NCI-H1417 (cell line): ENCODE data around the gene POGLUT3.

ENCODE experiments used
- DNase-seq, 3 experiments: peaks; one replicate each; lab custom pipeline; 2025; lab: John Stamatoyannopoulos, UW

Gene POGLUT3, protein sequence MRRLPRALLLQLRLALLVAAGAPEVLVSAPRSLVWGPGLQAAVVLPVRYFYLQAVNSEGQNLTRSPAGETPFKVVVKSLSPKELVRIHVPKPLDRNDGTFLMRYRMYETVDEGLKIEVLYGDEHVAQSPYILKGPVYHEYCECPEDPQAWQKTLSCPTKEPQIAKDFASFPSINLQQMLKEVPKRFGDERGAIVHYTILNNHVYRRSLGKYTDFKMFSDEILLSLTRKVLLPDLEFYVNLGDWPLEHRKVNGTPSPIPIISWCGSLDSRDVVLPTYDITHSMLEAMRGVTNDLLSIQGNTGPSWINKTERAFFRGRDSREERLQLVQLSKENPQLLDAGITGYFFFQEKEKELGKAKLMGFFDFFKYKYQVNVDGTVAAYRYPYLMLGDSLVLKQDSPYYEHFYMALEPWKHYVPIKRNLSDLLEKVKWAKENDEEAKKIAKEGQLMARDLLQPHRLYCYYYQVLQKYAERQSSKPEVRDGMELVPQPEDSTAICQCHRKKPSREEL

DNA sequence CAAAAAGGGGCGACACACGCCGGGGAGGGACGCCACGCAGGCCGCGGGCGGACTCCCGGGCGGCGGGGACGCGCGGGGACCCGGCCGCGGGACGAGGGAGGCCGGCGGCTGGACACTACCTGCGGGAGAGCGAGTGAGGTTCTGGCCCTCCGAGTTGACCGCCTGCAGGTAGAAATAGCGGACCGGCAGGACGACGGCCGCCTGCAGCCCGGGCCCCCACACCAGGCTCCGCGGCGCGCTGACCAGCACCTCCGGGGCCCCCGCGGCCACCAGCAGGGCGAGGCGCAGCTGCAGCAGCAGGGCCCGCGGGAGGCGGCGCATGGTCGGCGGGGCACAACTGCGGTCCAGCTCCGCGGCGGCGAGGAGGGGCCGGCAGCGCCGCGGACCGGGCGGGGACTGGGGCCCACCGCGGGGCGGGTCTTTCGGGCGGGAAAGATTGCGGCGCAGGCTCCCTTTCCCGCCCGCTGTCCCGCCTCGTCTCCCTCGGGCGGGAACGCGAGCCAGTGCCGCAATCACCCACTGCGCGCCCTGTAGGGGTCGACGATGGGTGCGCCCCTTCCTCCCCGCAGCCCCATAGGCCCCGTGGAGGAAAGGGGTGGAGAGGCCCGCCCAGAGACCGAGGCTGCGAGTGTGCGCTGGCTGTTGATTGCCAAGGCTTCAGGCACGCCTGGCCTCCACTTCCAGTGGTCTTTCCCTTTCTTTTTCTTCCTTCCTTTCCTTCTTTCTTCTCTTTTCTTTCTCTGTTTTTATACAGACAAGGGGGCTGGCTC is at the start of gene POGLUT3:
Gene POGLUT3 (minus strand): TSS at position 339 of the 770 bp plus-strand sequence. CDS start 18 bp downstream, at position 321.
- DNase-seq: peak; percentile 12 to 91 (median 90)

DNA sequence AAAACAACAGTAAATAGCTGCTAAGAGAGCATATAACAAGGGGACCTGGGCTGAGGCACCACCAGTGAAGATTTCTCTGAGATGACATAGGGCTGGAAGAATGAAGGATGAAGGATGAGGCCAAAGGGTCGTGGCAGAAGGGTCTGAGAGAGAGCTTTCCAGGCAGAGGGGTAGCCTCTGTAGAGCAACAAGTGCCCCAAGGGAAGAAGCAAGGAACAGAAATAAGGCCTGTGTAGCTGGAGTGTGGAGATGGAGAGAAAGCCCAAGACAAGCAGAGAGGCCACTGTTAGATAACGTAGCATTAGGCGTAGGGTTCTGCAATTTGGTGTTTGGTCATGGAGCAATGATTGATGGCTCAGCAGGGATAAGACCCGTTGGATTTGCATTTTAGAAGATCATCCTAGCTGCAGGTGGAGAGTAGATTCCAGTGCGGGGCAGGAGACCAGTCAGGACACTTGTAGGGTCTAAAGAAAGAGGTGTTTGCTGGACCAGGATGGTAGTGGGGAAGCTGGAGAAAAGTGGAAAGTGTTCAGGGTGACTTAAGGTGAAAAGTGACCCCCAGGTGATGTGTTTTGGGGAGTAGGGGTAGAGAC is 47.8 kb upstream of the POGLUT3 start:
- DNase-seq: no peak

DNA sequence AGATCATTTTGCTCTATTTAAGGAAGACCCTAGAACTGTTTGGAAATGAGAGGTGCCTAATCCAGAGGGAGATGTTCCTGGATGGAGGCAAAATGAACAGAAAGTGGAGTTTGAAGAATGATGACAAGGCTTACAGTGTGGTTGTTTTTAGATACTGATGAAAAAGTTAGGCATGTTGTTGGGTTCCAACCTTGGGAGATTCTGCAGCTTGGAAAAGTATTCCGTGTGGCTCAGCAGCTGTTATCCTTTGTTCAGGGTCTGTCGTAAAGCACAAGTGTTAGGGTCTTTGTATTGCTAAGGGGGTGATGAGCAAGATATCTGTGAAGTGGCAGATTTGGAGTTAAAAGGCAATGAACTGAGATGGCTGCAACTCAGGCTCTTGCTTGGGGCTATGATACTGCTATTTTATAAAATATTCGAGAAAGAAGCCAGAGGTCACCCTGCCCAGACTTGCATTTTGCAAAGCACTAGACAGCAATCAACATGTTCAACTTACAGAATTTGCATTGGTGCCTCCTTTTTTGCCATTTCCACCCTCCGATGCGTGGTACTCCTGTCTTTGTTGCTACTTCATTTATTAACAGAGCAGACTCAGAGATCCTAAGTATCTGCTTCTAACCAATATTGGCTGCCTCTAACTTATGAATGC is 45.3 kb upstream of the POGLUT3 start:
- no peak for DNase-seq

DNA sequence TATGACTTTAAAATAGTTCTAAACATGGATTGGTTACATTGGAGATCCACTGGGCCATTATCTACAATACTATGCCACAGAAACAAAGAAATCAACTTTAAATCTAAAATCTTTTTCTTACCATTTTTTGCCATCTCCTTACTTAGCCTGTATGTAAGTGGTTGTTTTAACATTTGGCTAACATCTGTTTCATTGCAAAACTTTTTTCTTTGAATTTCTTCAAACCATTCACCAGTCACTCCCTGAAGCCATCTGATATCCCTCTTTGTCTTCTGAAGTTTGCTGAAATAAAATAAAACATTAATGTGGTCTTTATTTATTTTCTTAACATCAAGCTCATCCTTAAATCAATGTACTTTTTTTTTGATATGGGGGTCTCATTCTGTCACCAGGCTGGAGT is 43.3 kb upstream of the POGLUT3 start:
- no peak for DNase-seq

DNA sequence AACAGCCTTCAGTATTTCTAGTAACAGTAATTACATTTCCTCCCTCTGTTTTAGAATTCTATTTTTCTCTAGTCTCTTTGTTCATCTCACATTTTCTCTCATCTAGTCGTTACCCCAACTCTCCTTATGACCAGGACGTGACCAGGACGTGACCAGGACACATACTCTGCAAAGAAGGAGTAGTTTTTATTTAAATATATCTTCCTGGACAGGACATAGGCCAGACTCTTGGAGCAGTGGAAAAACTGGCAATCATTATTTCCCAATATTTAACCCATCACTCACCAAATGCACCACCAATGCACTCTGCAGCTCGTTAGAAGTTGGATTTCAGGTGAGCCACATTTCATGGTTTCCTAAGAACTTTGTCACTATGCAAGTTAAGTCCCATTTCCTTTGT is 40.3 kb upstream of the POGLUT3 start:
- DNase-seq: no peak

DNA sequence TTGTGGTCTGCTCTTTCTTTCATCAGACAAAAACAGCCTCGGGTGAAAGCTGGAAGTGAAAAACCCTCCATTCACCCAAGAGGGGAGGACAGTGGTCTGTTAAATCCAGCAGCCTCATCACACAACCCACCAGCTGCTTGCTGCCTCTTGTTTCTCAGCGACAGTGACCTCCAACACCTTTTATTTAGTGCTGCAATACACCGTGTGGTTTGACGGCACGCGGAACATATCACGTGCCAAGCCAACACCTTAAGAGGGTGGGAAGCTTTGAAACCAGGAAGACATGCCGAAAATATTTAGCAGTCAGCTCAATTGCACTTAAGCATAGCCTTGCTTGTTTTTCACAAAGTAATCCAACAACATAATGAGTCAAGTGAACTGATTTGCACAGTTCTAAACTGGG is 39.8 kb upstream of the POGLUT3 start:
- DNase-seq: peak in 1 of 3 experiments; percentile 52

DNA sequence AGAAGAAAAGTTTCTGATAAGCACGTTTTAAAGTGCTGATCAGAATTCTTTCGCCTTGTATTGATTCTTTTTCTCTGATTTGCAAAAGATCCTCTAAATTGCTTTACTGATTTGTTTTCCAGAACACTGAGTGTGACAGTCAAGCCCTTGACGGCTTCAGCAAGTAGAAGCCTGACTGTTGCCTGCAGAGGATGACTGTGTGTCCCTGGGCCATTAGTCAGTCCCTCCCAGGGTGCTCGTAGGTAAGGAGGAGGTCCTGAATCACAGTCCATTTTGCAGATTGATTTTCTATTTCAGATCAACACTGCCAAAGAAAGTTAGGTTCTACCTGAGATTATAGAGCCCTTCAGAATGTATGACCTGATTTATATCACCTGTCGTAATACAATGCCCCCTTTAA is 38.6 kb upstream of the POGLUT3 start:
- no peak for DNase-seq

DNA sequence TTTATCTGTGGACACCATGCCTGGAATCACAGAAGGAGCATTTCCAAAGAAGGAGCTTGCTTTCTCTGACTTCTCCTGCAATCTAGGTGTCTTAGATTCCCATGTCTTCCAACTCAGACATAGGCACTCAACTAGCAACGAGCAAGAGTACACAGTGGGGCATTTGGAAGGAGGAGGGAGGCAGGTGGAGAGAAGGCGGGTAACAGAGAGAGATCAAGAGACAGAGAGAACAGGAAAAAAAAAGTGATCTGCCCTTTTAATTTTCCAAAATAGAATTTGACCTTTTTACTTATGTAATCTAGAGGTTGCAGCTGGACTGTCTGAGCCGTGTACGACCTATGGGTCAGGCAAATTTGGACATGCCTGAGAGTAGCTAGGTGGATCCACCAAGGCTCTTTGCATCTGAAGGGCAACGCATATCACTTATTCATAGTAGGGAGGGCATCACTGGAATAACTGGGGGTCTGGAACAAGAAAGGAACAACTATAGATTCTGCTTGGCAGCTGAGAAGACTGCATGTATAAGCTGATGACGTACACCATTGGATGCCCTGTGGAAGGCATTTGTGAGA is 37.3 kb upstream of the POGLUT3 start:
- no peak for DNase-seq

DNA sequence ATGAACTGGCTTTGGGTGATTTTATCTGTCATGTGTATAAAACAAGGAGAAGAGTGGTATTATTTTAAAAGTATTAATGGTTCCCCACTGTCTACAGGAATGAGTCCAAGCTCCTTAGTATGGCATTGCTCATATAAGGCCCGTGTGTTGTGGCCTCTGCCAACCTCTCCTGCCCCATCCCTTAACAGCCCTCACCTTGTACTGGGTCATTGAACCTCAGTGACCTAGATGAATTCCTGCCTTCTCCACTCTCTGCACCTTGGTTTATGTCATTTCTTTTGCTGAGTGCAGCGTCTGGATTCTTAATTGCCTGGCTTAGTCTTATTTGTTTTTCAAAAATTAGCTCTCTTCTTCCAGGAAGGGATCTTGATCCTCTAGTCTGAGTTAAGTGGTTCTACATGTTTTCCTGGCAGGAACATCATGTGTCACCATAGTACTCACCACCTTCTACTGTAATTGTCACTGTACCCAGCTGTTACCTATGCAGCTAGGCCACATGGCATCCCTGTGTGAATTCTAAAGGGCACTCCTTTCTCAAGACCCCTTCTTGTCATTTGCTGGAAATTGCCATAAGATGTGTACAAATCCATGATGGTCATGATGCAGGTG is 36.2 kb upstream of the POGLUT3 start:
- DNase-seq: no peak

DNA sequence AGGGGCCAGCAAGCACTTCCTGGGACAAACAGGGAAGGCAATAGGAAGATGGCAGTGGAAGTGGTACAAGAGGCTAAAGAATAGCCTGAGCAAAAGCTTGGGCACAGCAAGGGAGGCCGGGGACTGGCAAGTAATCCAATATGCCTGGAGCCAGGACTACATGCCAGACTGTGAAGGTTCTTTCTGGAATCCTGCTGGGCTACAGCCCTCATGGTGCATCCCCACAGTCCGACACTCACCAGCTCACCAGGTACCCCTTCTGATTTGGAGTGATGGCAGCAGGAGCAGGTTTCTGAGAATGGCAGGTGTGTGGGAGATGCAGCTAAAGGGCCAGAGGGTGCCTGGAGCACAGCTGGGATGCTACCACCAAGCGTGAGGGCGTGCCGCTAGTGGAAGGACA is 32.2 kb upstream of the POGLUT3 start:
- no peak for DNase-seq

DNA sequence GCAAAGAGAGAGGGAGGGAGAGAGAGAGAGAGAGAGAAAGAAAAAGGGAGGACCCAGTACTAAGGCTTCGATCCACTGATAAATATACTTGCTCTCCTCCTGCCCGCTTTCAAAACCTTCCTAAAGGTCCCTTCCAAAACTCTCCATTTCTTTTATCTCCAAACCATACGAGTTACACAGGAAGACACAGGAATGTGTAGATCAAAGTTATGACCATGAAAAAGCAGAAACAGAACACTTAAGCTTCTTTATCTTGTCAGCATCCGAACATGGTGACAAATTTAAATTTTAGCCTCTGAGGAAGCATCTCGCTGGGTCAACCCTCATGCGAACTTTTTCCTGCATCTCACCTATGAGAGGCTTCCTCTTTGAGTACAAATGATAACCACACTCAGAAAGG is 29.2 kb upstream of the POGLUT3 start:
- DNase-seq: no peak

DNA sequence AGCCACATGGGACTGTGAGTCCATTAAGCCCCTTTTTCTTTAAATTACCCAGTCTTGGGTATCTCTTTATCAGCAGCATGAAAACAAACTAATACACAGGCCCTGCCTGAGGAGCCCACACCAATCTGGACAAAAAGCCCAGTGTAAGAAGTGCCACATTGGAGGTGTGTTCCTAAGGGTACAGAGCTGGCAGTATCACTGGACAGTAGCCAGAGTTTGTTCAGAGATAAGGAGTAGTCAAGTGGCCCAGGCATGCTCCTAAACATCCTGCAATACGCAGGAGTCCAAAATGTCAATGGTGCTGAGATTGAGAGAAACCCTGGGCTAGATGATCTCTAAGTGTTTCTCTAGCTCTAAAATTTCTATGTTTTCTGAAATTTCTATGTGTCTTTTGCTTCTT is 27.0 kb upstream of the POGLUT3 start:
- DNase-seq: no peak

DNA sequence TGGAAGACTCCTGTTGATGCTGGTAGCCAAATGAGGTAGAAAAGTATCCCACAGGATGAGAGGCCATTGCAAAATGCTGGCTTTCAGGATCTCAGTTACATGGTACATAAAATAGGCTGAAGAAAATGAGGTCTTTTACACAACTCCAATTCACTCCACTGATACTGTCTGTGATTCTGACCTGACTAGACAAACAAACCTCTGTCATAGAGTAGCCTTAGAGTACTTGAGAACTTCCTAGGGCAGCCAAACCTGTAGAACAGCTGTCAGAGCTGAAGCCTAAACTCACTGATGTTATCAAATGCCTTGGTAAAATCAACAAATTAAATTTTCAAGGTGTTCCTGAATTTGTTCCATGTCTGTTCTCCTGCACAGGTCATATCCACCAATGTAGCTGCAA is 26.2 kb upstream of the POGLUT3 start:
- no peak for DNase-seq

DNA sequence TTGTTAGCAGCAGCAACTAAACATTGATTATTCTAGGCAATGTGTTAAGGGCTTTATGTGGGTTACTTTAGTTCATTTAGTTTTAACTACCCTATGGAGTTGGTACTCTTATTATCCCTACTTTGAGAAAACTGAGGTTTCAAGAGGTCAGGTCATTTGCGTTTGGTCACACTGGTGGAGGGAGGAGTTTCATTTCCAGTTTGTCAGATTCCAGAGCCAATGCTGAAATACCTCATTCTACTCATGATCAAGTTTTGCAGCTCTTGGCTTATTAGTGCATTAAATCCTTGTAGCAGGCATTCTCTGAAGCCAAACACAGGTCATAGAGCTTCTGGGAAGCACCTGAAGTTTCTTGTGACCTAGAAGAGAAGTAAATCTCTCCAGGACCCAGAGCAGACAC is 24.1 kb upstream of the POGLUT3 start:
- DNase-seq: no peak

DNA sequence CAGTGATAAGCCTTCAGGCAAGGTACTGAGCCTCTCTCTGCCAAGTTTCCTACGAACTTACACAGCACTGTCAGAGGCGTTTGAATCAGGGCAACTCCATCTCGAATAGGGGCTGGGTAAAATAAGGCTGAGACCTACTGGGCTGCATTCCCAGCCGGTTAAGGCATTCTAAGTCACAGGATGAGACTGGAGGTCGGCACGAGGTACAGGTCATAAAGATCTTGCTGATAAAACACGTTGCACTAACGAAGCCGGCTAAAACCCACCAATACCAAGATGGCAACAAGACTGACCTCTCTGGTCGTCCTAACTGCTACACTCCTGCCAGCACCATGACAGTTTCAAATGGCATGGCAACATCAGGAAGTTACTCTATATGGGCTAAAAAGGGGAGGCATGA is 20.4 kb upstream of the POGLUT3 start:
- DNase-seq: no peak

DNA sequence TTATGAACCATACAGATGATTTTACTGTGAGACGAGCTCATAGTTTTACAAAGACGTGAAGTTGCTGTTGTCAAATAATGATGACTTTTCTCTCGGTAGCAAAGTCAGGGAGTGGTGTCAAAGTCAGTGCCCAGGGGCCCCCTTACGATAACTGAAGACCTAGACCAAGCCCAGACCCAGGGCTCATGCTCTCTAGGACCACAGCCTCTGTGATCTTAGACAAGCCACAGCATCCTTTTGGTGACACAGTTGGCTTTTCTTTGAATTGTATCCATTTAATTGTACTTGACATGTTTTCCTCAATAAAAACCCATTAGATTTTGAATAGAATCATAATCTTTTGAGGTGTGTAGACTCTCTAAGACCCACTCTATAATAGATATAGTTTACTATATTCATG is 17.9 kb upstream of the POGLUT3 start:
- DNase-seq: no peak

DNA sequence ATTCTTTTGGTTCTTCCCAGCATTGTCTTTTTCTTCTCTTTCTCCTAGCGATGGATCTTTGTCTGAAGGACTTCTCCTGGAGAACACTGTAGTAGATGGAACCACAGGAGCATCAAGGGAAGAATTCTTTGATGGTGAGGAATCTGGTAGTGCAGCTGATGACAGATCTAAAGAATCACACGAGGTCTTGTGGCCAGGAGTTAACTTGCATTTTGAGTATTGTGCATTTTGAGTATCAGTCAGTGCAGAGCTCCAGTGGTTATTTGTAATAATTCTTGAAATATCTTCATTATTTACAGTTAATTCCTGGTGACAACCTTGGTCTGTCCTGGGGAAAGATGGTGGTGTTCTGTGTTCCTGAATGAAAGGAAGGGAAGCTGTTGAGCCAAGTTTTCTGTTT is 14.5 kb upstream of the POGLUT3 start:
- no peak for DNase-seq

DNA sequence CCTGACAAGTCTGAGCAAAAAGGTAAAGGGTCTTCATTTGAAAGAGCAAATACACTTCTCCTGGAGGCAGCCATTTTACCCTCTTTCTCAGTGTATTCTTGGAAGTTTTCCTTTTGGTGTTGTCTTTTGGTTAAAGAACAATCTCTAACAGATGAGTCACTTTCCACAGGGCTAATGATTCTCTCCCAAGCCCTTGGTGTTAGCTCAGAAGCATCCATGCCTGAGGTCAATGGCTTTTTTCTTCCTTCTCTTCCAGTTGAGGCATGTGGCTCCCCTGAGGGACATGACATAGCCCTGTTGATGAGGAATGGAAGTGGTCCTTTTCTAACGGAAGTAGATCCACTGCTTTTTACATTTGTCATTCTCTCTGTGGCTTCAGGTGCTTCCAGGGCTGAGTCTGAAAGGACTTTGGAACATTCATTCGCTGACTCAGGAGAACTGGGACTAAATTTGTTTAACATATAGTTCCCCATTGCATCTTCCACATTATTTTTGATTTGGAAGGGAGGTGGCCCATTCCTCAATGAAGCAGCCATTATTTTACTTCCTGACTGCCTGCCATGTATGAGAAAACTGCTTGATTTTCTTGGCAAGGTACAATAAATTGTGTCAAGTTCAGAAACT is 13.8 kb upstream of the POGLUT3 start:
- no peak for DNase-seq

DNA sequence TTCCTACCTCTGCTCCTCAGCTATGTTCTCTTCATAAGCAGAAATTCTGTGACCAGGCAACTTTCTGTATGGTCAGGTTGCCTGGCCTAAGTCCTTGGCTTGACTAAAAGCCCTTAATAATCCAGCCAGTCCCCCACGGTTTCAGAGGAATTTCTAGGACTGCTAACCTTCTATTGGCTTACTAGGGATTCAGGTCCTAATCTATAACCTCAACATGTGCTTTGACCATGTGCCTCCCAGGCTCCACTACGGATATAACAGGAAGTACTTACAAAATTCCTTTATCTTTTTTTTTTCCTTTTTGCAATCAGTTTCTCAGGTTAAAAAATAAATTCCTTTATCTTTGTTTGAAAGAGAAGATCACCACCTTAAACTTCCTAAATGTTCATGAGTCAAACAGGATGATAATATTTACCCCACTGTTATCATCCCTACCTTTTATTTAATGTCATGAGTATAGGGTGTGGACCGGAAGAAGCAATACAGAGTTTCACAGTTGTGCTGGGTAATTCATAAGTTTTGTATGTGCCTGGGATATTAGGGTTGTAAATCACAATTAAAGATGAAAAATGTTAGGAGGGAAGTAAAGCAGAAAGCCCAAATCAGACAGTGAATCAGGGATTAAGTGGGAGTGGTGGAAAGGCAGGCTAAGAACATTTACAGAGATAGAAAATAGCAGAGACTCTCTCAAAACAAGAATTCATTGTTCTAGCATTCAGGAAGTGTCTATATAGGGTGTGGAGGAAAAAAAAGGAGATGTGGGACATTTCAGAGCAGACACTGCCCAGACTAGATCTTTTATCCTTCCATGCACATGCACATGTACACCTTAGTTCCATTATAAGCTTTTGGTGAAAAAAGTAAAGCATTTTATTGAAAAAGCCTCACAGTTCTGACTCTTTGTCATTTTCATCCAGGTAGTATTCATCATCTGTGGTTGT is 10.7 kb upstream of the POGLUT3 start:
- no peak for DNase-seq

DNA sequence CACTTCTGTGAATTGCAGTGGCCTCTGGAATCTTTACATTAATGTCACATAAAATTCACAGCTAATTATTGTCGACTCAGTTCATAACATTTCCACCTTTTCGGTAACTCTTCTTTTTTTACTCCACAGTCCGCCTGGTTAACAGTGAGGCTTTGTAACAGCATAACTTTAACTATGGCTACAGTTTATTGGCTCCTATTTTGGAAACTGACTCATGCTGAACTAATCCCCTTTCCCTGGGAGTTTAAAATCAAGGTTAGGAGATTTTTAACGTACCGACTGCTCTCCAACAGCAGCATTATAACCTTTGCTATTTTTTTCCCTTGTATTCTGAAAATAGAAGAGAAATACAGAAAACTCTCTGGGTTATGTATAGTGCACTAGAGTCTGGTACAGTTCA is 3.2 kb upstream of the POGLUT3 start:
- DNase-seq: no peak
